NCI-H526 treated with DMSO at 0.1 percent for 48 hours (cell line): ENCODE data around the gene WWP2.
"Not testable (repeated sequence)": the region's sequence is repeated elsewhere in the genome, so short reads cannot be mapped to it uniquely, and the experiment has no call there.

ENCODE experiments used
- DNase-seq: peaks from one replicate; lab custom pipeline; 2025; lab: John Stamatoyannopoulos, UW

Gene WWP2

DNA sequence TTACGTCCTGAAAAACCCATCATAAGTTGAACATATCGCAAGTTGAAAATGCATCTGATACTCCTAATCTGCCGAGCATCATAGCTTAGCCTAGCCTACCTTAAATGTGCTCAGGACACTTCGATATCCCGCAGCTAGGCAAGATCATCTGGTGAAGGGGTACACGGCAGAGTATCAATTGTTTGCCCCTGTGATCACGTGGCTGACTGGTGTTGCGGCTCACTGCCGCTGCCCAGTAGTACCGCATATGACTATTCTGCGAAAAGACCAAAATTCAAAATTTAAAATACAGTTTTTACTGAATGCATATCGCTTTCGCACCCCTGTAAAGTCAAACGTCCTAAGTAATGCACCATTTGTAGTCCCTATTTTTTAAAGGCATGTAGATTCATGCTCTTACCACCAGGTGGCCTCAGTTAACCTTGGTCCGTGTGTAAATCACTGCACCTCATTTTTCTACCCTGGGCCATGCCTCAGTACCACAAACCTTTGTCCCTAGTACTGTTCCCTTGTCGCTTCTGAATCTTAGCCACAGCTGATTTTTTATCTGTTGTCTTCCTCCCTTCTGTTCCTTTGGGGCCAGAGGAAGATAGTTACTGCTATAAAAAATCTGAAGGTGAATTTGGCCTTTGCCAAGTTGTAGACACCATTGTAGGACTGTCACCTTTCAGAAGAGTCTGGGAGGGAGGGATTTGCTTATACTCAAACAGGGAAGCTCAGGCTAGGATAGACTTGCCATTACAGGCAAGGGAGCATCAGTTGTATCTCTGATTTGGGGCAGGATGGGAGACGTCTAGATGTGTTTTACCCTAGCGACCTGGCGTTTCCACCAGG lies 34.4 kb downstream of the WWP2 start:
- no peak for DNase-seq

DNA sequence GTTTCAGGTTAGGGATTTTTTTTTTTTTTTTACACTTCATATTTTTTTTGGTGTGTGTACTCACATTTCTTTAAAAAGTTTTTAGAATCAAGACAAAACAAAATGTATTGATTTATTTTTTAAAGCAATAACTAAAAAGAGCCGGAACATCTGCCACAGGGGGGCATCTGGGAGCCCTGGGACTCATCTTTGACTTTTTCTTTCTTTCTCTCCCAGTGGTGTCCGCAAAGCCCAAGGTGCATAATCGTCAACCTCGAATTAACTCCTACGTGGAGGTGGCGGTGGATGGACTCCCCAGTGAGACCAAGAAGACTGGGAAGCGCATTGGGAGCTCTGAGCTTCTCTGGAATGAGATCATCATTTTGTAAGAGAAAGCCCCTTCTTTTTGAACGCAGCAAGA lies 36.3 kb downstream of the WWP2 start:
- DNase-seq = no peak

DNA sequence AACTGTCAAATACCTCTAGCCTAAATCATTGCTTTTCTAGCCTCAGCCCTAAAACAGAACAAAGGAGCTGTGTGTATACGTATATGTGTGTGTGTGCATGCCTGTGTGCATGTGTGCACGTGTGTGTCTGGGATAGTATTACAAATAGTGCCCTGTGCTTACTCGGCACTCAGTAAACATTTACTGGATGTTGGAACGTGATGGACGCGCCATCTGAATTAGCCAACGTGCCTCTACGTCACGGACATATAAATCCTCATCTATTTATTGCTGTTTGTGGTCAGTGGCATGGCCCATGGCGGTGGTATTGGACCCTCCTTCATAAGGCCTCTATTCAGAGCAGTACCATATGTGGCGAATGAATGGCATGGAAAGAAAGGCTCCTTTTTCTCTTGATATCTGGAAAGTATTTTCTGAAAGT lies 37.5 kb downstream of the WWP2 start:
- DNase-seq = no peak

DNA sequence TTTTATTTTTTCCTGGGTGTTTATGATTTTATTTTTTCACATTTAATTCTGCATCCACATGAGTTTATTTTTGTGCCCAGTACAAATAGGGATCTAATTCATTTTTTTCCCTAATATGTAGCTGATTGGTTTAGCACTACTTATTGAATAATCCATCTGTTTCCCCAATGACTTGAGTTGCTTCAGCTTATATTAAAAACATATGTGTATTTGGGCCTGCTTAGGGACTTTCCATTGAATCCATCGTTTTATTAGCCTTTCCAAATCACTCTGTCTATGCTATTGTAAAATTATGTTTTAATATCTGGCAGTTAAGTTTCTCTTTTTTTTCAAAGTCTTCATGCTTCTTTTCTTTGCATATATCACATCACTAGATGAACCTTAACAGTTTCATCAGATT lies 42.2 kb downstream of the WWP2 start:
- DNase-seq = no peak

DNA sequence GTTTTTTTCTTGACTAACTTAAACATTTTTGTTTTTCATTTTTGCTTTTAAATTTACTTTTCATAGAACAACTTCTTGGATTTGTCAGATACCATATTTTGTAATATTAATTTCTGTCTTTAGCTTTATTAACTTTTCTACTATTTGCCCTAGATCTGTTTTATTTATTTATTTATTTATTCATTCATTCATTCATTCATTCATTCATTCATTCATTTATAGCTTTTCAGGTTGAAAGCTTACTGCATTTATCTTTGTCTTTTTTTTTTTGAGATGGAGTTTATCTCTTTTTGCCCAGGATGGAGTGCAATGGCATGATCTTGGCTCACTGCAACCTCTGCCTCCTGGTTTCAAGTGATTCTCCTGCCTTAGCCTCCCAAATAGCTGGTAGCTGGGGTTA lies 44.6 kb downstream of the WWP2 start:
- not testable (repeated sequence) for DNase-seq

DNA sequence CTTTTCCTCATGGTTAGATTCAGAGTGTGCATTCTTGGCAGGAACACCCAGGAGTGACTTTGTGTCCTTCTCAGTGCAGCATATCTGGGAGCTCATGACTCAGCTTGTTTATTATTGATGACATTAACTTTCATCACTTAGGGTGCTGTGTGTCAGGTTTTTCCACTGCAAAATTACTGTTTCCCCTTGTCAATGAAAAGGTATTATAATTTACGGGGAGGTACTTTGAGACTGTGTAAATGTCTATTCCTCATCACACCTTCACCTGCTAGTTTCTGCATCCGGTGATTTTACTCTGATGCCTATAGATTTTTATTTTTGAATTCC lies 50.5 kb downstream of the WWP2 start:
- no peak for DNase-seq

DNA sequence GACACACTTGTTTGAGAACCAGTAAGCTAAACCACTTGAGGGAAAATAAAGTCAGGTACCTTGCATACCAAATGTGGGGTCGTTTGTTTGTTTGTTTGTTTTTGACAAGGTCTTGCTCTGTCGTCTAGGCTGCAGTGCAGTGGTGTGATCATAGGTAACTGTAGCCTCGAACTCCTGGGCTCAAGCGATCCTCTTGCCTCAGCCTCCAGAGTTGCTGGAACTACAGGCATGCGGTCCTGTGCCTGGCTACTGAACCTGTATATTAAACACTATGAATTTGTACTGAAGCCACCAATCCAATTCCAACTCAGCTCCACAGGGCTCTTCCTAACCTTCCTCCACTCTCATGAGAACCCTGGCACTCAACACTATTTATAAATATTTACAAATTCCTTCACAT lies 51.9 kb downstream of the WWP2 start:
- no peak for DNase-seq

DNA sequence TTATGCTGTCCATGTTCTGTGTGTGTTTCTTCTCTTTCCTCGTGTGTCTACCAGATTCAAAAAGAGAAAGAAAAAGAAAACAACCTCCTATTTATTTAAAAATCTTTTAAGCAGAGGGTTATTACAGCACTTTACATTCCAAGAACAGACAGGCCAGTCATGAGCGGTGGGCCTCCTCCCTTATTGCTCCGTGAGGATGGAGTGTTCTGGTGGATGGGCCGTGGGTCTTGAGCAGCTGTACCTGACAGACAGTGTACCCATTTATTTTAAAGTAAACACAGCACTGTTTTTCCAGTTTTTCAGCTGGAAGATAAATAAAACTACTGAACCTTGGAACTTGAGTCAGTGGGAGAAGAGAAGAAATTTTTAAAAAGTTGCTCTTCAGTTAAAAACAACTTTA lies 52.4 kb downstream of the WWP2 start:
- no peak for DNase-seq

DNA sequence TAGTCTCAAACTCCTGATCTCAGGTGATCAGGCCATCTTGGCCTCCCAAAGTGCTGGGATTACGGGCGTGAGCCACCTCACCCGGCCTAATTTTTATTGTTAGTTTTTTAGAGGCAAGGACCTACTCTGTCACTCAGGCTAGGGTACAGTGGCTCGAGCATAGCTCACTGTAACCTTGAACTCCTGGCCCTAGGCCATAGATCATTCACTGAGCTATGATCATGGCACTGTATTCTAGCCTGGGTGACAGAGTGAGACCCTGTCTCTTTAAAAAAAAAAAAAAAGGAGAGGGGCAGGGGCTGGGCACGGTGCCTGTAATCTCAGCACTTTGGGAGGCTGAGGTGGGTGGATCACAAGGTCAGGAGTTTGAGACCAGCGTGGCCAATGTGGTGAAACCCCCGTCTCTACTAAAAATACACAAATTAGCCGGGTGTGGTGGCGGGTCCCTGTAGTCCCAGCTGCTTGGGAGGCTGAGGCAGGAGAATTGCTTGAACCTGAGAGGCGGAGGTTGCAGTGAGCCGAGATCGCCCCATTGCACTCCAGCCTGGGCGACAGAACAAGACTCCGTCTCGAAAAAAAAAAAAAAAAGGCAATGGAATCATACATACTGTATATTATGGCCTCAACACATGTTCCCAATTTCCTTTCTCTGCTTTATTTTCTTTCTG lies 53.2 kb downstream of the WWP2 start:
- DNase-seq = not testable (repeated sequence)

DNA sequence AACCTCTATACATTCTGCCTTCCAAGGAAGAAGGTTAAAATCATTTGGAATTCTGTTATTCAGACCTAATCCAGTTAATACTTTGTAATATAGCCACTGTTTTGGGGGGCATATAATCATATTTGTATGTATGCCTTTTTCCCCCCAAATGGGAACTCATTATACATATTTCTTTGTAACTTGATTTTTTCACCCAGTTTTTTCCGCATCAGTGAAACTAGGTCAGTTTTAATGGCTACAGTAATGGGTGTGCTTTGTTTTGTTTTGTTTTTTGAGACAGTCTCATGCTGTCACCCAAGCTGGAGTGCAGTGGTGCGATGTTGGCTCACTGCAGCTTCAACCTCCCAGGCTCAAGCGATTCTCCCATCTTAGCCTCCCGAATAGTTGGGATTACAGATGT lies 54.9 kb downstream of the WWP2 start:
- no peak for DNase-seq

DNA sequence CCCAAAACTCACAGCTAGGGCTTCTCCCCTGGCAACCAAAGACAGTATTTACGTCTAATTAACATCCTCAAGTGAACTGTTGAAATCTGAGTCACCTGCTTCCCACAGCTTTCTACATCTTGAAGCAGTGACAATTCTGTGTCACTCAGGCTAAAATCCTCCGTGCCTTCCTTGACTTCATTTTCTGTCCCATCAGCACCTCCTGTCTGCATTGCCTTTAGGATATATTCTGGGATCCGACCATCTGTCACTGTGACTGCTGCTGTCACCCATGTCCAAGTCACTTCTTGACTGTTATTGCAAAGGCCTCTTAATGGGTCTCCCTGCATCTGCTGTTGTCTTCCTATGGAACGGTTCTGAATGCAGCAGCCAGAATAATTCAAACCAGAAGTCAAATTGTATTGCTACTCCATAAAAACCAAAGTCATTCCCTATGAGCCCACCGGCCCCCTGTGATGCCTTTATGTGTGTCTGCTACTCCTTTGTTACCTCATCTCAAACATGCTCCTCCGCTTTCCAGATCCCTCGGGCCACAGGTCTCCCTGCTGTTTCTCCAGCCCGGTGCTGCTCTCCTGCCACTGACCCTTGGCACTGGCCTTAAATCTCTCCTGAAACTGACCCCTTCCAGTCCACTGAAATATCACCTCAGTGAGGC lies 56.9 kb downstream of the WWP2 start:
- no peak for DNase-seq

DNA sequence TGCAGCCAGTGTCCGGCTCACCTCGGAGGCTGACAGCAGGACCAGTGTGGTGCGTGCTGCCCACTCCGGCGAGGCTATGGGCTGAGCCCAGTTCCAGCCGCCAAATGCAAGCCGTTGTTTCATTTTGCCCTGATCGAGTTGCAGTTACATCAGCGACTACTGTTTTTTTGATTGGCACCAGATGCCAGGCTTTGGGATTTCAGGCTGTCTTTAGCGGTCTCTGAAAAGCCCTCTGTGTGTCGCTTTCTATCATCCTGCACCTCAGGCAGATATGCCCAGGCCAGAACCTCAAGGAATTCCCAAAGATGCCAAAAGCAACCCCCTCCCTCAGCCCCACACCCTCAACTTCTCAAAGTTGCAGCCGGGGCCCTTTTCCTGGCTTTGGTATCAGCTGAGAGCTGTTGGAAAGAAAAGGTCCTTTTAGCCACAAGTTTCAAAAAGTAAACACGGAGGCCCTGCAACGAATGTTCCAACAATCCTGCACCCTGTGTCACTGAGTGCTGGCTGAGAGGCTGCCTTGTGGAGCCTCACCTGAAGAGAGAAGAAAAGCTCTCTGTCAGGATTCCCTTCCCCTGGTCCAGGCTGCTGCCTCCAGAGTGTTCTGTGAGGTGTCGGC lies 58.9 kb downstream of the WWP2 start:
- no peak for DNase-seq

DNA sequence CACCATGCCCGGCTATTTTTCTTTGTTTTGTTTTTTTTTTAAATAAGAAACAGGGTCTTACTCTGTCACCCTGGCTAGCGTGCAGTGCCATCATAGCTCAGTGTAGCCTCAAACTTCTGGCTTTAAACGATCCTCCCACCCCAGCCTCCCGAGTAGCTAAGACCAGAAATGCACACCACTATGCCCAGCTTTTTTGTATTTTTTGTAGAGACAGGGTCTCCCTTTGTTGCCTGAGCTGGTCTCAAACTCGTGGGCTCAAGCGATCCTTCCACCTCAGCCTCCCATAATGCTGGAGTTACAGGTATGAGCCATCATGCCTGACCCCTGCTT lies 59.7 kb downstream of the WWP2 start:
- no peak for DNase-seq

DNA sequence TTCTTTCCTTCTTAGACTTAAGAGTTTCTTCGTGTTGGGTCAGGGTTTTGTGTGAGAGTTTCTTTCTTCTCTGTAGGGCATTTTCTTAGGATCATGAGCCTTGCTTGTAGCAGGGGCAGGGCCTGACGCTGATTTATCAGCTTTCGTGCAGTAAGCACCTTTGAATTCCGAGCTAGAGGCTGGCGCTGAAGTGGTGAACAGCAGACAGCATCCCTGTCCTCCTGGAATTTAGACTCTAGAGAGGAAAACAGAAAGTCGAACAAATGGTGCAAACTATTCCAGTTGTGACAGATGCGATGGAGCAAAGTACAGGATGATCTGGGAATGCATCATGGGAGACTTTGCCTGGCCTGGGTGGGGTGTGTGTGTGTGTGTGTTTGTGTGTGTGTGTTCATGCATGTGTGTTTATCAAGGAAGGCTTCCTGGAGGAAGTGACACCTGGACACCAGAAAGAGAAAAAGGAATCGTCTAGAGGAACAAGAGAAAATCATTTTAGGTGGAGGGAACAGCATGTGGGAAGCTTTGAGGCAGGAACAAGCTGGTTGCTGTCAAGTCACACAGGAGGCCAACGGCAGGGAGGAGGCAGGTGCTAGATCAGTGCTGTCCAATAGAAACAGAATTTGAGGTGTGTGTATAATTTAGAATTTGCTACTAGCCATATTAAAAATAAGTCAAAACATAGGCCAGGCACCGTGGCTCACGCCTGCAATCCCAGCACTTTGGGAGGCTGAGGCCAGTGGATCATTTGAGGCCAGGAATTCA lies 60.2 kb downstream of the WWP2 start:
- no peak for DNase-seq

DNA sequence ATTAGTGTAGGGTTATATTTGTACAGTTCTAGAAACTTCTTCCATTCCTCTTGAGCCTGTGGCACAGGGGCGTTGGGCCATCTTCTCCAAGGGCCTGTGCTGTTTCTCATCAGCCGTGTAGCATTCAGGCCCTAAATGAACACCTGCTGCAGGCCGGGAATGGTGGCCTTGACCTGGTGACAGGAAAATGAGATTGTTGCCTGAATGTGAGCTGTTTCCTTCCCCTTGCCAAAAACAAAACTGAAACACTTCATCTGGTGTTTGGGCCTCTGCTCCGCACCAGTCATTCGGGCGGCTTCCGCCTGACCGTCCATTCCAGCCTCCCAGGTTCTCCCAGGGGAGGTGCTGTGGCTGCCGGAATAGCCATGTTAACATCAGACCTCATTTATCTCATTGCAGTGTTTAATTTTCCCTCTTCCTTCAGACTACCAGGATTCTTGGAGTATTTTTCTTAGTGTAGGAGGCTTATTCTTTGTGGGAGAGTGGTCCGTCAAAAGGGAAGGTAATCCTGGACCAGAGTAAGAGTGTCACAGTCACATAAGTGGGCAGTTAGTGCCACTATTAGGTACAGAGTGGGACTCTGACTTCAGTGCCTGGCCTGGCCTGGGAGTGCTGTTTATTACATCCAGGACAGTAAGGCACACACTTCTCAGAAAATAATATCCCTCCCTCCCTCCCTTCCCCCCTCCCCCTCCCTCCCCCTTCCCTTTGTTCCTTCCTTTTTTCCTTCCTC lies 61.9 kb downstream of the WWP2 start:
- no peak for DNase-seq

DNA sequence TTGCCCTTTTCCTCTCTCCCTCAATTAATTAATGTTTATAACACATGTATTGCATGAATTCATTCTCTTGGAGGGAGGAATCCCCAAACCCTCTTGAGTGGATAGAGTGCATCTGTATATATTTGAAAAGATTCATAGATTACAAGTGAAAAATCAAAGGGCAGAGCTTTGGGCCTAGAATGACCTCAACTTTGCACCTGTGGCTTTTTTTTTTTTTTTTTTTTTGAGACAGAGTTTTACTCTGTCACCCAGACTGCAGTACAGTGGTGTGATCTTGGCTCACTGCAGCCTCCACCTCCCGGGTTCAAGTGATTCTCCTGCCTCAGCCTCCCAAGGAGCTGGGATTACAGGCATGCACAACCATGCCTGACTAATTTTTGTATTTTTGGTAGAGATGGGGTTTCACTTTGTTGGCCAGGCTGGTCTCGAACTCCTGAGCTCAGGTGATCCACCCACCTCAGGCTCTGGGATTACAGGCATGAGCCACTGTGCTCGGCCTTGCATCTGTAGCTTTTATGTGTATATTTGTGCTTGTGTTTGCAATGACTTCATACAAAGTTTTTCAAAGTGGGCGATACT lies 62.5 kb downstream of the WWP2 start:
- not testable (repeated sequence) for DNase-seq

DNA sequence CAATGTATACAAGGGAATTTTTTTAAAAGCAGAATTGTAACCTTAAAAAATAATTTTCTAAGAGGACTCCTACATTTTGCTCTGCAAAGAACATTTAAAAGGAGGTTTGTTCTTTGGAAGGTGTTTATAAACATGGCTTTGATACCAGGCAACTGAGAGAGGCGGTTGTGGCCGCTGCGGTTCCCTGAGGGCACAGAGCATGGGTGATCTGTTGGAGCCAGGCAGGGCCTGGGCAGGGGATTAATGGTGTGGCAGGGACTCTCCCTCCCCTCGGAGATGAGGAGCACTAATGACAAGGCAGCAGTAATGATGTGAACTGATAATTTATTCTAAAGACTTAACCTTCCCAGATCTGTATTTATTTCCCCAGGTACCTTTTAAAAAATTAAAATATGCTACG lies 65.4 kb downstream of the WWP2 start:
- no peak for DNase-seq

DNA sequence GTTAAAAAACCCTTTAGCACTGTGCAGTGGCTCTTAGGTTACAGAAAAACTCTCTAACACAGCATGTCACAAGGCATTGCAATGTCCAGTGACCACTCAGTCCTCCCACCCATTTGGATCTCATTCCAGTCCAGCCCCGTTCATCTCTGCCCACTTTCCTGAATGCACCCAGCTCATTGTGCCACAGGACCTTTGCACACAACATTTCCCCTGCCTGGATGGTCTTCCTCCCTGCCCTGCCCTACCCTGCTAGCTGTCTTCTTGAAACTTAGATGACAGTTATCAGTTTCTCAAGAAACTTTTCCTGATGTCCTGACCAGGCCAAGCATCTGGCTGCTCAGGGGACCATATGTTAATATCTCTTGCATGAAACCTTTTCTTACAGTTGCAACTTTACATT lies 67.2 kb downstream of the WWP2 start:
- DNase-seq = no peak

DNA sequence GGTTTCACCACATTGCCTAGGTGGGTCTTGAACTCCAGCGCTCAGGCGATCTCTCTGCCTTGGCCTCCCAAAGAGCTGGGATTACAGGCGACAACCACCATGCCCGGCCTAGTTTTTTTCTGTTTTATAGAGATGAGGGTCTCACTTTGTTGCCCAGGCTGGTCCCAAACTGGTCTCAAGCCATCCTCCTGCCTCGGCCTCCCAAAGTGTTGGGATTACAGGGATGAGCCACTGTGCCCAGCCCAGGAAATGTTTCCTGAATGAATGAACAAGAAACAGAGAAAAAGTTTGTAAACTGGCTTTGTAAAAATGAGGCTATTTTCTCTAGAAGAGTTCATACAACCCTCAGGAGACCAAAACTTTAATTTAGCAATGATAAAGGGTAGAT lies 68.0 kb downstream of the WWP2 start:
- no peak for DNase-seq

DNA sequence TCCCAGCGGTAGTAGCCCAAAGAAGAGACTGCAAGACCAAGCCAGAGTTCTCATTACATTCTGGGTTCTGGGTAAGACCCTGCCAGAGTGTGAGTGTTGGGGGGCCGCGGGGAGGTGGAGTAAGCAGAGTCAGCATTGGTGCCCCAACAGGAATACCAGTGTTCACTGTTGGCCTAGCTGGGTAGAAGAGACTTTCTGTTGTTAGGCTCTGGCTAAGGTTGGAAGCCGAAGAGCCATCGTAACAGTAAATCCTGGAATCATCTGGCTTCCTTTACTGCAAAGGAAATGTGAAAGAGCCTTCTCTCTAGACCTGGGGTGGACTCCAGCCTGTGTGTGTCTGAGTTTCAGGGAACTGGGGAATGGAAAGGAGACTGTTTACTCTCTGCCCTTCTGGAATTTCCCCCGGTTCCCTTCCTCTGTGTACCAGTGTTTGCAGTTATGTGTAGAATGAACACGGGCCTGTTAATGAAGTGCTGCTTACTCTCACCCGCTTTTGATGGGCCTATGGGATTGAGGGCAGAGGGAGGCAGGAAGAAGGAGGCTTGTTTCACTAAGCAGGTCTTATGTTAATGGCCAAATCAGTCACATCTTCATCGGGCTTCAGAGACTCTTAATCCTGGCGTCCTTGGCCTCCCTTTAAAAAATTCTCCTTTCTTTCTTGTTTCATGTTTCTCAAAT lies 68.5 kb downstream of the WWP2 start:
- DNase-seq = no peak
